K562 (cell line): ENCODE results near the gene TMEM266. TPM values are rescaled to one million over a fixed set of nuclear protein-coding genes. Genes with fewer than 3 reads are reported as not detected.

Experiments used
- ATAC-seq: fragments of 200-7000 bp; cut with Tn5 transposase; 3 replicates; pipeline ENCODE4 v1.9.1; 2020; ENCODE audit warnings: moderate library complexity
- BruUV-seq: library from RNA; stranded (reverse); fragments of 400-500 nt; replicated peaks from 2 replicates; lab custom pipeline; 2021; lab: Mats Ljungman, UMichigan
- CTCF ChIA-PET: fragments of 300-600 bp; formaldehyde crosslinking; extraction: SDS; loops from one replicate; lab custom pipeline; 2021; ENCODE audit warnings: low intra/inter-chr PET ratio; lab: Yijun Ruan, JAX
- POLR2A ChIA-PET: fragments of 300-600, 350-650 bp; sonication (Branson Sonifier 250); formaldehyde crosslinking; extraction: SDS; loops from one replicate; lab custom pipeline; 2021; ENCODE audit warnings: antibody characterized with exemption, inconsistent platforms; lab: Yijun Ruan, JAX
- DNase-seq, 4 experiments: peaks; one replicate each; pipeline versions ENCODE4 v3.0.0 to v3.0.0-alpha.2; 2011 to 2018; ENCODE audit warnings: low spot score in 3 of 4, mixed read lengths in 3 of 4; ENCODE audit errors: extremely low read depth in 1 of 4
- FAIRE-seq: peaks from 2 replicates; lab custom pipeline; 2011; peaks lifted over from hg19 to GRCh38; lab: Jason Lieb, UNC
- H2AFZ ChIP-seq: 2 replicates; pipeline ENCODE4 v1.6.0; 2011; ENCODE audit warnings: low read depth, low read length, control low read depth, inconsistent platforms
- H3K27ac ChIP-seq: fragments of 200-600 bp; 3 replicates; pipeline ENCODE4 v1.8.0; 2011; ENCODE audit warnings: low read depth, mild to moderate bottlenecking, control low read depth, inconsistent platforms, low read length, moderate library complexity, mixed read lengths; ENCODE audit errors: extremely low read depth
- H3K27me3 ChIP-seq, 2 experiments: fragments of 300-600 bp in 1 of 2; 2 replicates in 1 of 2; 3 replicates in 1 of 2; pipeline versions ENCODE4 v1.6.0 to v1.8.0; 2011; ENCODE audit warnings: inconsistent platforms in 2 of 2, low read length in 2 of 2, mild to moderate bottlenecking in 1 of 2, mixed read lengths in 1 of 2, moderate library complexity in 1 of 2; ENCODE audit not compliant: control insufficient read depth in 2 of 2, insufficient read depth in 2 of 2
- H3K36me3 ChIP-seq: fragments of 300-600 bp; 3 replicates; pipeline ENCODE4 v1.8.0; 2011; ENCODE audit warnings: mild to moderate bottlenecking, low read length, inconsistent platforms; ENCODE audit not compliant: control insufficient read depth, insufficient read depth
- H3K4me1 ChIP-seq, 2 experiments: fragments of 200-600 bp in 1 of 2; replicated peaks in 1 of 2; 2 replicates in 1 of 2; 3 replicates in 1 of 2; pipeline versions ENCODE4 v1.5.1 to v1.8.0; 2011; ENCODE audit warnings: inconsistent platforms in 2 of 2, low read length in 2 of 2, mild to moderate bottlenecking in 1 of 2, mixed read lengths in 1 of 2, moderate library complexity in 1 of 2; ENCODE audit not compliant: control insufficient read depth in 2 of 2, insufficient read depth in 2 of 2
- H3K4me2 ChIP-seq: 2 replicates; pipeline ENCODE4 v1.6.1; 2011; ENCODE audit warnings: low read length, control low read depth, inconsistent platforms, mixed read lengths; ENCODE audit not compliant: insufficient read depth
- H3K4me3 ChIP-seq: fragments of 200-600 bp; sonication (generic), shearing (Covaris generic); 2 replicates; pipeline ENCODE4 v1.5.1; 2016; ENCODE audit warnings: control low read depth, inconsistent platforms
- H3K79me2 ChIP-seq: fragments of 200-600 bp; 3 replicates; pipeline ENCODE4 v1.8.0; 2011; ENCODE audit warnings: low read length, inconsistent platforms; ENCODE audit not compliant: control insufficient read depth, insufficient read depth
- H3K9ac ChIP-seq, 2 experiments: 2 replicates each; pipeline versions ENCODE4 v1.6.0 to v1.6.1; 2011; ENCODE audit warnings: low read depth in 2 of 2, low read length in 2 of 2, control low read depth in 1 of 2, inconsistent platforms in 1 of 2, mild to moderate bottlenecking in 1 of 2, mixed read lengths in 1 of 2; ENCODE audit not compliant: insufficient read depth in 1 of 2
- H3K9me1 ChIP-seq: one replicate; pipeline ENCODE4 v1.6.0; 2011; ENCODE audit warnings: inconsistent platforms, mild to moderate bottlenecking, low read length, moderate library complexity; ENCODE audit not compliant: control insufficient read depth, insufficient read depth
- H3K9me3 ChIP-seq: replicated peaks from 2 replicates; pipeline ENCODE4 v1.5.1; 2011; ENCODE audit warnings: low read depth, low read length, inconsistent platforms; ENCODE audit not compliant: control insufficient read depth, insufficient read depth
- H4K20me1 ChIP-seq: replicated peaks from 2 replicates; pipeline ENCODE4 v1.6.1; 2011; ENCODE audit warnings: low read length, inconsistent platforms, mixed read lengths; ENCODE audit not compliant: control insufficient read depth, insufficient read depth
- DACH1 ChIP-seq: fragments of 450-650 bp; IDR thresholded peaks from 2 replicates; pipeline ENCODE4 v1.6.1; 2018; ENCODE audit not compliant: partially characterized antibody
- EP300 ChIP-seq: IDR thresholded peaks from 2 replicates; pipeline ENCODE4 v1.6.1; 2012; ENCODE audit warnings: low read length, improper control_type of control experiment
- ESRRB ChIP-seq: fragments of 250-450 bp; sonication (Bioruptor Pico); IDR thresholded peaks from 2 replicates; pipeline ENCODE4 v1.5.0; 2020; ENCODE audit warnings: mild to moderate bottlenecking, moderate library complexity, borderline replicate concordance
- ETS1 ChIP-seq: conservative IDR thresholded peaks from 2 replicates; pipeline ENCODE4 v1.6.1; 2011; ENCODE audit warnings: low read depth, mild to moderate bottlenecking, low read length; ENCODE audit not compliant: control insufficient read depth
- HMBOX1 ChIP-seq: sonication (generic); IDR thresholded peaks from 2 replicates; pipeline ENCODE4 v1.6.1; 2016
- PHB2 ChIP-seq: fragments of 450-650 bp; IDR thresholded peaks from 2 replicates; pipeline ENCODE4 v1.6.1; 2017; ENCODE audit warnings: low read depth
- RB1 ChIP-seq: fragments of 450-650 bp; IDR thresholded peaks from 2 replicates; pipeline ENCODE4 v1.6.1; 2017; ENCODE audit warnings: low read depth, mild to moderate bottlenecking
- RBM22 ChIP-seq: fragments of 200-400 bp; formaldehyde crosslinking; IDR thresholded peaks from 2 replicates; pipeline ENCODE4 v1.6.1; 2018; ENCODE audit warnings: low read length, low read depth; ENCODE audit not compliant: poor library complexity, severe bottlenecking
- RFX7 ChIP-seq: fragments of 250-450 bp; sonication (Bioruptor Pico); IDR thresholded peaks from 2 replicates; pipeline ENCODE4 v1.5.1; 2021; ENCODE audit warnings: mild to moderate bottlenecking
- SMAD3 ChIP-seq: fragments of 450-650 bp; formaldehyde crosslinking; conservative IDR thresholded peaks from 2 replicates; pipeline ENCODE4 v1.4.0; 2020; ENCODE audit warnings: mild to moderate bottlenecking
- SNIP1 ChIP-seq: fragments of 450-650 bp; IDR thresholded peaks from 2 replicates; pipeline ENCODE4 v1.7.1; 2017; ENCODE audit warnings: low read depth, mild to moderate bottlenecking
- TEAD4 ChIP-seq, 2 experiments: sonication (generic) in 1 of 2; formaldehyde crosslinking in 1 of 2; IDR thresholded peaks; 2 replicates each; pipeline versions ENCODE4 v1.6.1 to v1.8.0; 2012 to 2022; ENCODE audit warnings: borderline replicate concordance in 1 of 2, inconsistent platforms in 1 of 2, low read length in 1 of 2, mild to moderate bottlenecking in 1 of 2, missing genetic modification reagents in 1 of 2
- ZFP30 ChIP-seq: fragments of 250-450 bp; sonication (Bioruptor Pico); IDR thresholded peaks from 2 replicates; pipeline ENCODE4 v1.8.0; 2022; ENCODE audit warnings: moderate library complexity, mild to moderate bottlenecking, inconsistent platforms, borderline replicate concordance
- ZNF395 ChIP-seq: fragments of 200-800 bp; sonication (Bioruptor generic); IDR thresholded peaks from 2 replicates; pipeline ENCODE4 v1.6.1; 2017; ENCODE audit warnings: missing genetic modification characterization, missing compliant biosample characterization
- WGBS: fragments of 100-300 bp; shearing (Covaris generic); methylation state at CpG from one replicate; pipeline ENCODE4 v1.1.6; 2016; ENCODE audit warnings: low coverage, mixed read lengths; ENCODE audit not compliant: insufficient coverage; ENCODE audit errors: missing lambda C conversion rate; 5-methylcytosine and 5-hydroxymethylcytosine counted together
- in situ Hi-C: fragments of 300-500 bp; cut with MboI; formaldehyde crosslinking; loops from 4 replicates; pipeline ENCODE4 v1.15.0; 2018; ENCODE audit warnings: inconsistent platforms, mixed read lengths
- intact Hi-C: fragments of 100-400 bp; cut with micrococcal nuclease; formaldehyde crosslinking; loops from 2 replicates; pipeline ENCODE4 v1.14.2; 2022
- polyA plus RNA-seq, 8 experiments: library from polyadenylated mRNA; depleted of rRNA in 4 of 8; stranded (reverse) in 5 of 8; unstranded in 3 of 8; fragments of >200 nt; fragmentation: Nextera tagmentation in 2 of 8; fragmentation: Illumina TruSeq in 1 of 8; extraction: Ambion mirVana in 2 of 8; extraction: Trizol in 1 of 8; gene quantifications; 2 replicates each; pipeline versions ENCODE4 v1.2.1 to v1.2.3, GENCODE V29; 2011 to 2014; ENCODE audit warnings: inconsistent platforms in 1 of 8, missing spikeins in 1 of 8
- total RNA-seq, 7 experiments: library from RNA; depleted of rRNA in 6 of 7; stranded (reverse); fragments of >200 nt in 6 of 7; fragmentation: Illumina TruSeq in 2 of 7; extraction: Trizol in 2 of 7; gene quantifications; 2 replicates each; pipeline versions ENCODE4 v1.2.1 to v1.2.3, GENCODE V29; 2011 to 2021; ENCODE audit warnings: low replicate concordance in 1 of 7

The TMEM266 gene
- total and polyA plus RNA-seq, 9 of the 15 experiments (the other 6 are each of a cell fraction or from before 2014, with no cell fraction given): not detected

GRCh38 chr15:76181705-76182107 is 121.9 kb downstream of the TMEM266 start:
- intact Hi-C loops: no loop called here
- Histone ChIP-seq H3K27me3 (peaks cover 51 to 64% of the 10 kb centered on the region in 2 experiments), H3K9me3 (no peaks in the 10 kb centered on the region), H3K9me1 (no peaks in the 10 kb centered on the region), H4K20me1 (no peaks in the 10 kb centered on the region; the same call in 1 of the 2 replicates), H3K4me1 (peaks cover 0 to 3% of the 10 kb centered on the region in 2 experiments; a peak in 1 of 5 replicates), H3K9ac (no peak overlapping the region), H2AFZ (no peak overlapping the region), H3K36me3 (no peaks in the 10 kb centered on the region), H3K4me2 (no peak overlapping the region), H3K79me2 (no peaks in the 10 kb centered on the region), H3K4me3 (no peak overlapping the region), H3K27ac (no peak overlapping the region)
- CTCF ChIA-PET: no interaction called here
- ATAC-seq (no peak), FAIRE-seq (no peak), DNase-seq (no peak)
- TF ChIP-seq HMBOX1: no peak
- TF ChIP-seq ETS1: no peak
- TF ChIP-seq DACH1: no peak
- no peak for TF ChIP-seq ESRRB (CRISPR knock-in tag)
- no peak for TF ChIP-seq RB1
- TF ChIP-seq PHB2: no peak
- no peak for TF ChIP-seq RBM22
- TF ChIP-seq ZFP30: no peak
- no peak for TF ChIP-seq SMAD3 (CRISPR knock-in tag)
- no peak for TF ChIP-seq TEAD4 (IDR thresholded peaks at IDR 0.05; ENCODE audit: low read length)
- TF ChIP-seq TEAD4 (CRISPR knock-in tag; IDR thresholded peaks at IDR 0.05; ENCODE audit: borderline replicate concordance): no peak
- no peak for TF ChIP-seq SNIP1
- TF ChIP-seq ZNF395 (CRISPR knock-in tag): no peak
- no peak for TF ChIP-seq EP300
- TF ChIP-seq RFX7 (CRISPR knock-in tag): no peak
- BruUV-seq: no TSS peak
- POLR2A ChIA-PET: no interaction called here
- in situ Hi-C loops: loop anchor here (5.0 kb wide), 1 partner anchor 666 kb away; no protein-coding TSS in a partner anchor
- 7% methylated on average over 9 of the region's 9 CpGs for WGBS
